Measurements from ENCODE around the gene ULBP1.
"Not testable (repeated sequence)": the region's sequence is repeated elsewhere in the genome, so short reads cannot be mapped to it uniquely, and the experiment has no call there.

The ULBP1 gene

GRCh38 chr6:149961728-149962425 is 1.9 kb upstream of the ULBP1 start:
- no peak for TF ChIP-seq ZFX (IDR thresholded peaks at IDR 0.05)
- peak; percentile 22 for TF ChIP-seq CTCF (conservative IDR thresholded peaks at IDR 0.05)
- no peak overlapping the region for H3K27ac ChIP-seq

- no peak for TF ChIP-seq ZFX (IDR thresholded peaks at IDR 0.05)
- TF ChIP-seq CTCF (conservative IDR thresholded peaks at IDR 0.05): no peak
- peak overlapping the region; percentile 48; the same call in 1 of the 2 replicates for H3K27ac ChIP-seq
Measured at GRCh38 chr6:149962461-149963211, 1.1 kb upstream of the ULBP1 start.

GRCh38 chr6:149963212-149963461 is 606 bp upstream of the ULBP1 start:
- TF ChIP-seq CTCF (conservative IDR thresholded peaks at IDR 0.05): no peak
- no peak for TF ChIP-seq ZFX (IDR thresholded peaks at IDR 0.05)
- peak overlapping the region; percentile 48 for H3K27ac ChIP-seq

GRCh38 chr6:149964308-149965193 is 808 bp downstream of the ULBP1 start:
- TF ChIP-seq CTCF (conservative IDR thresholded peaks at IDR 0.05) (no peak), ZFX (IDR thresholded peaks at IDR 0.05) (no peak)
- H3K27ac ChIP-seq: peak overlapping the region; percentile 48

- H3K27ac ChIP-seq: no peak overlapping the region
- TF ChIP-seq CTCF (conservative IDR thresholded peaks at IDR 0.05) (no peak), ZFX (IDR thresholded peaks at IDR 0.05) (no peak)
Measured at GRCh38 chr6:149965194-149966020, 1.7 kb downstream of the ULBP1 start.

GRCh38 chr6:149966319-149966718 is 2.6 kb downstream of the ULBP1 start:
- not testable (repeated sequence) for H3K27ac ChIP-seq

- H3K27ac ChIP-seq: no peak overlapping the region
- TF ChIP-seq CTCF (conservative IDR thresholded peaks at IDR 0.05) (no peak), ZFX (IDR thresholded peaks at IDR 0.05) (no peak)
Measured at GRCh38 chr6:149967591-149967990, 3.8 kb downstream of the ULBP1 start.

- not testable (repeated sequence) for H3K27ac ChIP-seq
Measured at GRCh38 chr6:149967999-149968398, 4.3 kb downstream of the ULBP1 start.

GRCh38 chr6:149968909-149969308 is 5.2 kb downstream of the ULBP1 start:
- not testable (repeated sequence) for H3K27ac ChIP-seq
